Tongue (tissue), 2 donors: ENCODE data around the gene AREG. TPM values are rescaled to one million over a fixed set of nuclear protein-coding genes. Genes with fewer than 3 reads are reported as not detected.
"Not testable (repeated sequence)": the region's sequence is repeated elsewhere in the genome, so short reads cannot be mapped to it uniquely, and the experiment has no call there.

ENCODE experiments used
- DNase-seq: peaks from one replicate; pipeline ENCODE4 v3.0.0-alpha.2; 2015
- total RNA-seq: library from RNA; depleted of rRNA; stranded (reverse); fragments of >200 nt; gene quantifications from one replicate; pipeline ENCODE4 v1.2.3, GENCODE V29; 2014

AREG gene, protein sequence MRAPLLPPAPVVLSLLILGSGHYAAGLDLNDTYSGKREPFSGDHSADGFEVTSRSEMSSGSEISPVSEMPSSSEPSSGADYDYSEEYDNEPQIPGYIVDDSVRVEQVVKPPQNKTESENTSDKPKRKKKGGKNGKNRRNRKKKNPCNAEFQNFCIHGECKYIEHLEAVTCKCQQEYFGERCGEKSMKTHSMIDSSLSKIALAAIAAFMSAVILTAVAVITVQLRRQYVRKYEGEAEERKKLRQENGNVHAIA
- 2.7 TPM for total RNA-seq

DNA sequence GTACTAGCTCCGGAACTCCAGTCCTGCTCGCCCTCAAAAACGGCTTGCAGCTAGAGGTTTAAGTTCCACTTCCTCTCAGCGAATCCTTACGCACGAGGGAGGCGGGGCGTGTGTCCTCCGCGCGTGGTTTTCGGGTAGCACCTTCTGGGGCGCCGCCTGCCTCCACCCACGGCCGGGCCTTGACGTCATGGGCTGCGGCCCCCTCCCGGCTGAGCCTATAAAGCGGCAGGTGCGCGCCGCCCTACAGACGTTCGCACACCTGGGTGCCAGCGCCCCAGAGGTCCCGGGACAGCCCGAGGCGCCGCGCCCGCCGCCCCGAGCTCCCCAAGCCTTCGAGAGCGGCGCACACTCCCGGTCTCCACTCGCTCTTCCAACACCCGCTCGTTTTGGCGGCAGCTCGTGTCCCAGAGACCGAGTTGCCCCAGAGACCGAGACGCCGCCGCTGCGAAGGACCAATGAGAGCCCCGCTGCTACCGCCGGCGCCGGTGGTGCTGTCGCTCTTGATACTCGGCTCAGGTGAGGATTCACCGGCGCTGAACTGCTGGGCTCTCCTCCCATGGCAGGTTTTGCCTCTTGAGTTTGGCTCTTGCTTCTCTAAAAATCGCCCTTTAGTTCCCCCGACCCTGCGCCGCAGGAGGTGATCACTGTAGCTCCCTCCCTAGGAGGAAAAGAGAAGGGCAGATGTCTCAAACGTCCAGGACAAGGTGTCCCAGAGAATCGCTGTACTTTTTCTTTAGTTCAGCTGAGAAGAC lies at the start of gene AREG:
TSS of gene AREG (plus strand) at position 246 of the 752 bp plus-strand sequence. CDS start at position 456, 210 bp downstream.
- DNase-seq = peak; percentile 60

DNA sequence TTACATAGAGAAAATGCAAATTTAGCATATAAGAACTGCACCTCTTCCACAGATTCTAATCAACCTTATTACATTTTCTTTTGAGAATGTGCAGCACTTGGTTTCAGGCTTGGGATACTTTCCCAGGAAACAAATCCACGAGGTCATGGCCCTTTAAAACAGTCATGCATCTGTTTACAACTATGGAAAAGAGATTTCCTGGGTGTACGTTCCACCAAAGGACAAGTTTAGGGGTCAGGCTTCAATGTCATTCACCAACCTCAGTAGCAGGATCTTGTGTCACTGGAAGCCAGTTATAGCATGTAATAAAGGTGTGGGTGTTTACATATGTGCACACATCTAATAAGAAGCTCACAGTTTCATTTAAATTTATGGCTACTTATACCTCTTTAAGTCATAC lies 49.3 kb upstream of the AREG start:
- DNase-seq = no peak

DNA sequence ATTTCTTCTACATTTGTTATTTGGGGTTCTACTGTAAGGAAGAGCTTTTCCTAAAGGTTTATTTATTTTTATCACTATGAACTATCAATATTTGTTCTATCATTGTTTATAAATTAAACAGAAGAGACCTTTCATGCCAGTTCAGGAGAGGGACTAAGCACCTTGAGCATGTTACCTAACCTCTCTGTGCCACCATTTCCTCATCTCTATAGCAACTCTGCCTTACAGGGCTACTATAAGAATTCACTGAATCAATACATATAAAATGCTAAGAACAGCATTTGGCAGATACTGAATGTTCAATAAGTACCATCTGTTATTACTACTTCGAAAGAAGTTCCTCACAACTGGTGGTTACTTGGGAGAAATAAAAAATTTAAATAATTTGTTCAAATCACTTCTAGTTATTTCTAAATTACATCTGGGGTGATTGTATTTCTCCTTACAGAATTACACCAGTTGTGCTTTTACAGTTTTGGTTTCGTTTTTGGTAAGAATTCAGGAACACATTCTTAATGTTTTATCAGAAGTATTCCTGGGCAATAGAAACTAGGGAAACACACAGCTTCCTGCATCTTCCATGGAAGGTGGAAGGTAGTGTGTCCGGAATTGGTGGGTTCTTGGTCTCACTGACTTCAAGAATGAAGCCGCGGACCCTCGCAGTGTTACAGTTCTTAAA lies 47.0 kb upstream of the AREG start:
- no peak for DNase-seq

DNA sequence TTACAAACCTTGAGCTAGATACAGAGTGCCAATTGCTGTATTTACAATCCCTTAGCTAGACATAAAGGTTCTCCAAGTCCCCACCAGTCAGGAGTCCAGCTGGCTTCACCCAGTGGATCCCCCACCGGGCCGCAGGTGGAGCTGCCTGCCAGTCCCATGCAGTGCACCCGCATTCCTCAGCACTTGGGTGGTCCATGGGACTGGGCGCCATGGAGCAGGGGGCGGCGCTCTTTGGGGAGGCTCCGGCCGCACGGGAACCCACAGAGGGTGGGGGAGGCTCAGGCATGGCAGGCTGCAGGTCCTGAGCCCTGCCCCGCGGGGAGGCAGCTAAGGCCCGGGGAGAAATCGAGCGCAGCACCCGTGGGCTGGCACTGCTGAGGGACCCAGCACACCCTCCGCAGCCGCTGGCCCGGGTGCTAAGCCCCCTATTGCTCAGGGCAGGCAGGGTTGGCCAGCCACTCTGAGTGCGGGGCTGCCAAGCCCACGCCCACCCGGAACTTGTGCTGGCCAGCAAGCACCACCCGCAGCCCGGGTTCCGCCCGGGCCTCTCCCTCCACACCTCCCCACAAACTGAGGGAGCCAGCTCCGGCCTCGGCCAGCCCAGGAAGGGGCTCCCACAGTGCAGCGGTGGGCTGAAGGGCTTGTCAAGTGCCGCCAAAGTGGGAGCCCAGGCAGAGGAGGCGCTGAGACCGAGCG lies 45.9 kb upstream of the AREG start:
- not testable (repeated sequence) for DNase-seq

DNA sequence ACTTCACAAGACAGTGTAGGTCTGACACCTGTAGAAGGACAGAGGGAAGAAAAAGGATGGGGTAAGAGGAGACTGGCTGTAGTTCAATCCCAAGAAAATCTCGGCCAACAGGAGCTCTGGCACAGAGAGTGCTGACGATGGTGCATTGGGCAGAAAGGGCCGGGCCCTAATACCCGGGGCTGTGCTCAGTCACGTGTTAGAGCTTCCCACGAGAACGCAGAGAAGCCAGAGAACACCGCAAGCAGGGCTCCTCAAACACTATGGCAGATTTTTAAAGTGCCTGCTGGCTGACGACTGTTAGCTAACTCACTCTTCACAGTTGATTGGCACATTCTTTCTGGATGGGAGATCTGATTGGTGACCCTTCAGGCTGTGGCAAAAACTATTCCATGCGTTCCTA lies 44.5 kb upstream of the AREG start:
- DNase-seq = no peak

DNA sequence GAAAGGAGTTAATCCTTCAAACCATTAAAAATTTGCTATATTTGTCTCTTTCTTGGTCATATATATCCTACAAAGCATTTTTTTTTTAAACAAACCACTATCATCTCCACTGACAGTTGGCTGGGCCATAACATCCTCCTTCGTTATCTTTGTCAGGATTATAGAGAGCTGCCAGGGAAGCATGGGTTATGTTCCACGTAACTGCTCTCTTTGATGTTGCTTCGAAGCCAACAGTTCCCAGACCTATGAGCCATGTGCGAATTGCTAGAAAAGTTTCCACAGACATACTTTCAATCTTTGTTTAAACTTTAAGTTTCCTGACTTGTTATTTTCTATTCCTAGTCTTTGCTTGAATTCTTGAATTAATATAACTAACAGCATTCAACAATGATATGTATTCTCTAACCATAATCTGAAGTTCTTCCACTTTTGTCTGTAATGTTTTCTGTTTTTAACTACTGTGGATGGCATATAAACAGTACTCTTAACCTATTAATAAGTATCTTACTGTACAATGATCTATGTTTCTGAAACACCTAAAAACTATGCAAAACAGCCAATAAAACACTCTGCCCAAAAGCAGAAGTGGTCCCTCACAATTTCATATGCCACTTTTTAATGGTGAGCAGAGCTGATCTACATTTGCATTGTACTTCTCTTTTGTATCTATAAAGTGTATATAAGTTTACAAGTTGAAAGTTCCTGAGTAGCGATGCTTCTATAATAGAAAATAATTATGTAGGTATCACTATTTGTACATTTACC lies 42.1 kb upstream of the AREG start:
- DNase-seq = no peak

DNA sequence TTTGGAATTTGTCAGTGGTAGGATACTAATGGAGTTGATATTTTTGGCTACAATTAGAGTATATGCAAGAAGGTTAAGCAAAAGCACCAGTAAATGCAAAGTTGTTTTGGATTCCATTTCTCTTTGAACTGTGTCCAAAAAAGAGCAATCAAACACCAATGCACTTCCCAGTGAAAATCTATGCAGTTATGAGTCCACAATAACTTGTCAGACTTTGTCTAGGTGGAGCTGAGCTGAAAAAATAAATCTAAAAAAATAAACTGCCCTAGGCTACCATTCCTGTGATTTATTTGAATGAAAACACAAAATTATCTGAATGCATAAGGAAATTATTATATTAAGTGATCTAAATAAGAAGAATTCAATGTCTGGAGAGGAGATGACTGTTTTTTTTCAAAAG lies 37.0 kb upstream of the AREG start:
- no peak for DNase-seq

DNA sequence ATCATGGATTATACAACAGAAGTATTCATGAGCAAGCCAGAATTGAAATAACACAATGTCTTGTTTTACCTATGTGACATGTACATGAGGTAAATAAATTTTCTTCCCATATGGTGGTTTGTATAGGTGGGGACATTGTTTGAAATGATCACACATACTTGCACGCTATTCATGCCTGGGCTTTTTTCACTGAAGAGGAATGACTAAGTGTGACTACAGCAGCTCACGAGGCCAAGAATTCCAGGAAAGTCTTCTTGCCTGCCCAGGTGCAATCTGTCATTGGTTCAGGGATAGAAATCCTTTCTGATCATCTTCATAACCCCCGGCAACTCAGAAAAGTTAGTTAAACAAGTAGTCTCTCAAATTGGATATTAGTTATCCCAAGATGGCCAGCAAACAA lies 36.3 kb upstream of the AREG start:
- no peak for DNase-seq

DNA sequence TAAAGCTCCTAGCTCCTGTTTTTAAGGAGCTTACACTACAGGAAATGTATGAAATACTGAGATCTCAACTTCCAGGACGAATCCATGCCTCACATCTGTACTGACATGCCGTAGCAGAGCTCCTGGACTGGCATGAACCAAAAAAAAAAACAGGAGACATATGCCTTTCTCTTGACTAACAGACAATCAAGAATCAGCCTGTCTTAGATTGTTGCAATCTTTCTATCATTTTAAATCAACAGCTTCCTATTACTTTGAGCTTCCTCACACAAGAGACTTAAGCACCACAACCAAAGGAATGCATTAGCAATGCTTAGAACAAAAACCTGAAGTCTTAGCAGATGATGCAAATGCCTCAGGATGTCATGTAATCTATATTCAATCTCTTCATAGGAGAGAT lies 34.7 kb upstream of the AREG start:
- DNase-seq = no peak

DNA sequence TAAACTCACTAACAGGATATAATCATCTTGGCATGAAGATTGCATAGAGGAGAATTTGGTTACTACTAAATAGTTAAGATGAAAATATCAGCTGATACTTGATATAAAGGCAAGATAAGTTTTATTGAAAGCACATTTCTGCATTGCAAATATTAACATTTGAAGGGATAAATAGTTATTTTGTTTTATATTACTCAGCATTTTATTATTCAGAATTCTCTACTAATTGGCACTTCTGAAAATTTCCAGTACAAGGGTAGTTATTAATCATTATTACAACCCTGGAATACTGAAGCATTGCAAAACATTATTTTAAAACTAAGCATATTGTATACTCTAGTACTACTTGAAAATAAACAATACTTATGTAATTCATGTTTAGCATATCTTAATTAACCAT lies 32.7 kb upstream of the AREG start:
- no peak for DNase-seq

DNA sequence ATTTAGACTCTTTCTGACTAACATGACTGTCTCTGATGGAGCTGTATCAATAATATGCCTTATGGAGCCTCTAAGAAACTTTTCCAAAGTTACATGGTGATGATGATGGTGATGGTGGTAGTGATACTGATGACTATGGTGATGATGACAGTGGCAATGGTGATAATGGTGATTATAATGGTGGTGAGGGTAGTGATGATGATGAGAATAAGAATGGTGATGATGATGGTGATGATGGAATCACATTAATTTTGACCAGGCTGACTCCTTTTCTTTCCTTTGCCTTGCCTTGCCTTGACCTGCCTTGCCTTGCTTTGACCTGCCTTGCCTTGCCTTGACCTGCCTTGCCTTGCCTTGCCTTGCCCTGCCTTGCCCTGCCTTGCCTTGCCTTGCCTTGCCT lies 31.7 kb upstream of the AREG start:
- no peak for DNase-seq

DNA sequence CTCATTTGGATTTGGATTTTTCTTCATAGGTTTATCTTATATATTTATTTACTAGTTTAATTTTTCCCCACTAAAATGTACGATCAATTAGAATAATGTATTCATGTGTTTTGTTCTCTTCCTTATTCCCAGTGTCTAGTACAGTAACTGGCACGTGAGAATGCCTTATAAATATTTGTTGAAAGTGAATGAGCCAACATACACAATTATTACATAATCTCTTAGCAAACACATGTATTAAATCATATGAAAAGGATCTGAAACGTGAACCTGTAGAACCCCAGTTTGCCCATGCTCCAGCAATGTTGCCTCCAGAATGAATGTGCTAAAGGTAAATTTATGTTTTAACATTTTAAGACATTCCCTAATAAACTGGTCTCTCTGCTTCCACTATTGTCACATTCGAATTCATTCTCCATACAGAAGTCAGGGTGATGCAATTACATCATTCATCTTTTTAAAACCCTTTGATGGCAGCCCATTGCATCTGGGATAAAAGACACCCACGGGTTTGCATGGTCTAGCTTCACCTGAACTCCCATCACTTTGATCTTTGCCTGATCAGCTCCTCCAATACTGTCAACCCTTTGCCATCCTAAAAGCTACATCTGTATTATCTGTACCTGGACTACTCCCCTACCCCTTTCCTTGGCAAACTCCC lies 30.7 kb upstream of the AREG start:
- DNase-seq = no peak

DNA sequence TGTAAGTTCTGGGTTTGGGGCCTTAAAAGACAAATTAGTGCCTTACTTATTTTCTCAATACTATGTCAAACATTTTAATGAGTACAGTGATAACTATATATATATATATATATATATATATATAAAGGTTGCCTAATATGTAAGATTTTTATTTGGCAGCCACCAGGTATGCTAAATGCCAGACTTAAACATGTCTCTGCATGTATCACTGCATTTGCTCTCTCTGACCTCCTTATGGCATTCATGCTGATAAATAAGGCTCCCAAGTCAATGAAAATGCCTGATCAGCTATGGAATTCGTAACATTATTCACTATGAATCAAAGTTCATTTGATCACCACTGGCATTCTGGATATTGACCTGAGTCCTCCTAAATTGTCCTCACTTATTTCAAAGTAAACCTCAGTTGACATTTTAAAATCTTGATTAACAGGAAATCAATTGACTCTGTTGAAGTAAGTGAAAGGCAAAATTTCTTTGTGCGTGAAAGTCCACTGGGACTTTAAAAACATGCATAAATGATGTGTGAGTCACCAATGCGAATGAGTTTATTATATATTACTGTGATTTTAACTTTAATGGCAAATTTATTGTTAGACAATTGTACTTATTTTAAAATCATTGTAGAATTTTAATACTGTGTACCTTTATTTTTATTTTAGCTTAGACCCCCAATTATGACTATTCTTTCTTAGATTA lies 29.2 kb upstream of the AREG start:
- no peak for DNase-seq

DNA sequence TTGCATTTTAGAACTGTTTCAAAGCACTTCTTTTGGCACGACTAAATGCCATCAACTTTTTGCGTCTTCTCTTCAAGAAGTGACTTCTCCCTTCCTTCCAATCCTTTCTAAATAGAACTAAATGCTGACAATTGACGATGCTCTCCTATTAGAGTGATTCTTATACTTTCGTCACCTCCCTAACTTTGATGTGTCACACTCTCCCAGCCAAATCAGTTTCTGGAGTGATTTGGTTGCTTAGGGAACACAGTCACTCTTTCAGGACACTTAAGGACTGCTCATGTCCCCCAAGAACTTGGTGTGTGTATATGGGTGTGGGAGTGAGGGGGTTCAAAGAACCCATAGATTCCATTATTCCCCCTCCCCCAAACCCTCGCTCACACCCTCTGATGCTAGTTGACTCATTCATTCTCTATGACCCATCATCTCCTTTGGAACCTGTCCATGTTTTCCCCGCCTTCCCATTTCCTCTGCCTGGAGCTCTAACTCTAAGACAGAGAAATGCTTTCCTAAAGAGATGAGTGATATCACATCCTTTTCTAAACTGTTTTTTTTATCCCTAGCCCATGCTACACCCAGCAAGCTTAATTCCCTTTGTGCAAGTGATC lies 26.8 kb upstream of the AREG start:
- DNase-seq = no peak

DNA sequence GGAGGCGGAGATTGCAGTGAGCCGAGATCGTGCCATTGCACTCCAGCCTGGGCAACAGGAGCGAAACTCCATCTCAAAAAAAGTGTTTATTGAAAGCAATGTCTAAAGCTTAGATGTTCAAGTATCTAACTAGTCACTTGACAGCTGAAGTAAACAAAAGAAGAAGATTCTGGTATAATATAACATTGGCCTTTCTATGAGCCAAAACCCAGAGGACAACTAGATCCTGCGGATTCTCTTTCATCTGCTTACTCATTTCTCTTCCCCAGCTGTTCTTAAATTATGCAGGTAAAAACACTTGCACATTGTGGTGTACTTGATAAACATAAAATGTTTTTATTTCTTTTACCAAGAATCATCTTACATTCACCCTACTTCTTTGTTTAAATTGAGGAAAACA lies 24.1 kb upstream of the AREG start:
- DNase-seq = no peak

DNA sequence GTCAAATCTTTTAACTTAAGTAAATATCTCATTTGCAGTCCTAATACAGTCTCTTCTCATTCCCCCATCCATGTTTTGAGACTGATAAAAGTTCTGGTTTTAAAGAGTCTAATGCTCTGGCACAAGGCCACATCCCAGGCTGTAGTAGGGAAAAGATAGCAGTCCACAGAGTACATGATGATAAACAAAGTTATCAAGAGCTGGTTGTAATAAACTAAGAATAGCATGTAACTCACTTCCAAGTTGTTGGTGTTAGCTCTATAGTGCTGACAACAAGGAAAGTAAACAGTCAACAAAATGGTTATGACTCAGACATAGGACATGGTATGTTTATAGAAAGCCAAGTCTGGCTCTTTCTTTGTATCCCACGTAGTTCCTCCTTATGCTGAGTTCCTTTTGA lies 21.8 kb upstream of the AREG start:
- no peak for DNase-seq

DNA sequence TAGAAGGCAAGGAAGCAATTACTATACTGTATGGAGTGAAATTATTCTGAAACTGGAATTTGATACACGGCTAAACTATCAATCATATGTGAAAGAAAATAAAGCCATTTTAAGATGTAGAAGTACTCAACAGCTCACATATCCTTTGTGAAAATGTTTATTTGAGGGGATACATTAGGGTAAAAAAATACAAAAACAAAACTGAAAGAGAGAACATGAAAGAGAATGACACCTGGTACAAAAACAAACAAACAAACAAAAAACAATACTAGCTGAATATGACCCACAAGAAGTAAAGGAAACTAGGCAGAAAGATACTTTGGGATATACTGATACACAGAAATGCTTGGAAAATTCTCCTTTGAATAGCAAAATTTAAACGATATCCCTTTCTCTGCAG lies 20.8 kb upstream of the AREG start:
- no peak for DNase-seq

DNA sequence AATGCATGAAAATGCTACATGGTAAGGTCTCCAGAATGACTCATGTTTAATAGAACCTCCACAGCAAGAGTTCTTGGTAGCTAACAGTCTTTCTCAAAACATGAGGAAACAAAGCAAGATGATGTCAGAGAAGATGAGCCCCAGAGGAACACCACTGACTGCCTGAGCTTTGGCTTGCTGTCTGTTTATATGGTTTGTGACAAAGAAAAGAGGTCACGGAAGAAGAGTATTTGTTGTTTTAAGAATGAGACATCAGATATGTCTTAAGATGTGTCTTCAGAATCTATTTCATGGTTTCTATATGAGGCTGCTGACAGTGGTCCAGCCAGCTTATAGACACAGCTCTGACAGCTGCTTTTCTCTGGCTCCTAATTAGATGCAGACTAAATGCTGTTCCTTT lies 18.8 kb upstream of the AREG start:
- DNase-seq = peak; percentile 9

DNA sequence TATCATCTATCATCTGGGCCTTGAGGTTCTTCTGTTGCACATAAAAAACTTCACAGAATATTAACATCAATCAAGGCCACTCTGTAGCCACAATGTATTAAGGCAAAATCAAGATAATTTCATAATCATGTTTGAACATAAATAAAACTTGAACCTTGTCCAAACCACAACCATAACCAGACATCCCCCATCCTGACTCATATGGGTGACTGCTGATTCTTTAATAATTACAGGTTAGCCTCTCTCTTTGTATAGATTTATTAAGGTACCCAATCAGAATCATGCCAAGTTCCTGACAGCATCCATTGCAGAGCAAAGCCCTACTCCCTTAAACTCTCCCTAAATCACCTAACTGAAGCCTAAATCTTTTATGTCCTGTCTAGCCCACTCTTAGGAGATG lies 16.7 kb upstream of the AREG start:
- DNase-seq = no peak

DNA sequence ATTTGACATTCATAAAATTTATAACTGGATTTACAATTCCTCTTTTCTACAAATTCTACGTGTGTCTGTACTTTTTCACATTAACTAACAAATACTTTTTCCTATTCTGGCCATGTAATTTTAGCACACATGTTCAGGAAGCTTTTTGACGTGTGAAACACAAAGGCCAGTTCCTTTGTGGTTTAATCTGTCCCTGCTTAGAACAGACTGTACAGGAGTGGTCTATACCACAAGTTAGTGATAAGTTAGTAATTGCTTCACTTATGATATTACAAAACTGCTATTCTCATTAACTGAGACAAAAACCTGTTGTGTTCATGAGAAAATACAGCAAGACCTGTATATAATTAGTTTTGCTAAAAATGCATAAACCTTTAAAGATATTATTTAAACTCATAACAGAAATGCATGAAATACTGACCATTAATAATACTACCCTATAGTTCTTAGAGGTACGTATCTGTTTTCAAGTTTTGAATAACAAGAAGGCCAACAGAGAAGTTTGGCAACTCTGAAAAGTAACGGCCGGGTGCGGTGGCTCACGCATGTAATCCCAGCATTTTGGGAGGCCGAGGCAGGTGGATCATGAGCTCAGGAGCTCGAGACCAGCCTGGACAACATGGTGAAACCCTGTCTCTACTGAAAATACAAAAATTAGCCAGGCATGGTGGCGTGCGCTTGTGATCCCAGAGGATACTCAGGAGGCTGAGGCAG lies 13.7 kb upstream of the AREG start:
- no peak for DNase-seq
